Motor neuron (in vitro differentiated cells): ENCODE results near the gene ACOT7. TPM values are rescaled to one million over a fixed set of nuclear protein-coding genes. Genes with fewer than 3 reads are reported as not detected.

ENCODE experiments used
- ATAC-seq, 8 experiments: fragments of 200-7000 bp; cut with Tn5 transposase; replicated peaks in 6 of 8; 2 replicates each; pipeline ENCODE4 v1.8.0; 2021; ENCODE audit warnings: mild to moderate bottlenecking in 8 of 8, moderate library complexity in 8 of 8
- H3K27ac ChIP-seq, 2 donors: fragments of 250-450 bp; sonication (Bioruptor Pico); 2 replicates each; pipeline ENCODE4 v1.9.0; 2021; ENCODE audit warnings: antibody characterized with exemption in 2 of 2, mild to moderate bottlenecking in 2 of 2, moderate library complexity in 1 of 2
- H3K4me1 ChIP-seq, 2 donors: fragments of 250-450 bp; sonication (Bioruptor Pico); replicated peaks in 1 of 2; 2 replicates each; pipeline ENCODE4 v1.6.1; 2021; ENCODE audit warnings: antibody characterized with exemption in 2 of 2, mild to moderate bottlenecking in 2 of 2, moderate library complexity in 1 of 2
- H3K4me3 ChIP-seq, 5 donors: fragments of 250-450 bp; sonication (Bioruptor Pico); 2 replicates each; pipeline ENCODE4 v1.9.0; 2021; ENCODE audit warnings: antibody characterized with exemption in 5 of 5, mild to moderate bottlenecking in 5 of 5, moderate library complexity in 4 of 5
- WGBS, 10 experiments: fragments of 450-650 bp; shearing (Covaris generic); methylation state at CpG; one replicate each; pipeline ENCODE4 v1.0.0; 2022; 5-methylcytosine and 5-hydroxymethylcytosine counted together
- in situ Hi-C, 9 experiments: fragments of 400-800 bp; cut with MboI; loops; one replicate each; pipeline ENCODE4 v1.15.0; 2021; ENCODE audit warnings: low sequenced_read_pairs in 9 of 9, low pct_unique_long_range_greater_than_20kb in 2 of 9; ENCODE audit not compliant: unreplicated experiment in 9 of 9
- total RNA-seq, 8 experiments: library from RNA; unstranded; fragments of 300-600 nt; gene quantifications; 2 replicates each; pipeline versions ENCODE4 v1.2.3 to v1.2.4, GENCODE V29; 2022

ACOT7 gene
- total RNA-seq, 8 experiments from 2014 or later: 6.9 to 127 (median 80.5) TPM

DNA sequence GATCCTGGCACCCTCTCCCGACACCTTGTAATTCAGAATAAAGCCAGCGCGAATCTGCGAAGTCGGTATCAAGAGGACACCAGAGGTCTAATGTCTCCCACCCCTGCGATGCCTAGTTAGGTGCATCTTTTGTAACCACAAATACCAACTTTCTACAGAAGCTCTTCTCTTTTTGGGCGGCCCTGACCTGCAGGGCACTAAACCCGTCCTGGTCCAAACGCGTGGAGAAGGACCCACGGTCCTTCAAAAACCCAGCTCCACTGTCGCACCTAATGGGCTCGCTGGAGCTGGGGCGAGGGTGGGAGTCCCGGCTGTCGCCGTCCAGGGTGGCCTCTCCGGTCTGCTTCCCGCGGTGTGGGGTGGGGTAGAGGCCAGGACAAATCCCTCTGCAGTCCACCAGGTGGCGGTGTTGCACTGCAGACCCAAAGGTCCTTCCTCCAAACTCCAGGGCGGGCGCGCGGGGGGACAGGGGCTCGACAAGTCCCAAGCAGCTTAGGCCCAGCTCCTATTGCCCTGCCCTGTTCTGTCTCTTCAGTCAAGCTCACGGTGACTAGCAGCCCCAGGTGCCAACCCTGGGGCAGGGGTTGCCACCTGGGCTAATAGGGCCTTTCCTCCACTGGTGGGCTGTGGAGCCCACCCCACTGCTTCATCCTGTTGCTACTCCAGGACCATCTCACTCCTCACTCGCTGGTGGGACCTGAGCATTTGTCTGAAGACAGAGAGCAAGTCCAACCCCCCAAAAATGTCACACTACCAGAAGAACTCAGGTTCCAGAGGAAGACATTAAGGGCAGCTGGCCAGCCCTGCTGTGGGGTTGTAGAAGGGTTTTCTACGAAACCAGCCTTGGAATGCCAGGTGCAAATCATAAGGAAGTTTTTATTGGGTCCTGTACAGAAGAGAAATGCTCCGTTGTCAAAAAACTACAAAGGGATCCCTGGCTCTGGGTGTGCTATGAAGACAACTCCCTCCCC, 146.8 kb downstream of the ACOT7 start:
- peaks cover 40 to 46% of the 10 kb centered on the region in 2 donors for H3K4me1 ChIP-seq
- in situ Hi-C loops: loop anchor here in 5 of 9 experiments (10.0 to 25.0 kb wide), 5 partner anchors 91 to 241 kb away; partner anchors contain the start of gene PLEKHG5 (in 1 of the 5)

DNA sequence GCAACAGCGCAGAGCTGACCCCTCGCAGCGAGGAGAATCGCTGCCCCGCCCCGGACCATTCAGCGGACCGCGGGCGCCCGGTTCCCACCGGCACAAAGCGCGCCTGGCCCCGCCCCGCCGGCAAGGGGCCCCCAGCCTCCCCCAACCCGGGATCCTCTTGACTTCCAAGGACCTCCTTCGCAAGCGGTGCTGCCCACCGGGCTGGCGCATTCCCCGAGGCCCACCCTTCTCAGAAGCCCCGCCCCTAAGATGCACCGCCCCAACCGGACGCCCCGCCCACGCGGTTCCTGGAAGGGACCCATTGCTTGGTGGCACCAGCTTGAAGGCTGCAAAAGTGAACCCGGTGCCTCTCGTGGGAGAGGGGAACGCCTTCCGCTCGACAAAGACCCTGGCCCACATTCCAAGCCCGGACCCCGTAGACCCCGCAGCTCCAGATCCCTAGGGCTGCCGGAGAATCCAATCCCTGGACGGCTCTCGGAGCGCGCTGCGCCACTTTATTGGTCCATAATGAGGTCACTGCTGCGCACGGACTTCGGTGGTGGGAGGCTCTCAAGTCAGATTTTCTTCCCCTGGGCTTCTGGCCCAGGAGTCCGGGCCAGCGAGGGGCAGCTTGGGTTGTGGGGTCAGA, 147.6 kb downstream of the ACOT7 start:
- 0 to 15% (median 4%) methylated on average over 1 to 22 of the region's 49 CpGs; no CpG with 5 or more reads in 5 of the 10 experiments for WGBS, 10 experiments
- peaks cover 48 to 53% of the 10 kb centered on the region in 2 donors for H3K4me1 ChIP-seq
- in situ Hi-C loops: loop anchor here in 5 of 9 experiments (10.0 to 25.0 kb wide), 5 partner anchors 91 to 241 kb away; partner anchors contain the start of gene PLEKHG5 (in 1 of the 5)
- H3K4me3 ChIP-seq: peak overlapping the region; percentile 32 to 46 (median 38)
- H3K27ac ChIP-seq: peak overlapping the region; percentile 6 to 75
- ATAC-seq: peak in 6 of 8 experiments; percentile 9 to 61 (median 56)

More for the DNA sequence above, 146.8 kb downstream of the ACOT7 start:
- H3K4me3 ChIP-seq: peak overlapping the region in 4 of 5 donors; percentile 1 to 46 (median 33)
- no peak overlapping the region for H3K27ac ChIP-seq
- WGBS, 10 experiments: 0 to 42% (median 5%) methylated on average over 2 to 13 of the region's 30 CpGs; no CpG with 5 or more reads in 3 of the 10 experiments
- ATAC-seq: peak; percentile 14 to 54 (median 41)

DNA sequence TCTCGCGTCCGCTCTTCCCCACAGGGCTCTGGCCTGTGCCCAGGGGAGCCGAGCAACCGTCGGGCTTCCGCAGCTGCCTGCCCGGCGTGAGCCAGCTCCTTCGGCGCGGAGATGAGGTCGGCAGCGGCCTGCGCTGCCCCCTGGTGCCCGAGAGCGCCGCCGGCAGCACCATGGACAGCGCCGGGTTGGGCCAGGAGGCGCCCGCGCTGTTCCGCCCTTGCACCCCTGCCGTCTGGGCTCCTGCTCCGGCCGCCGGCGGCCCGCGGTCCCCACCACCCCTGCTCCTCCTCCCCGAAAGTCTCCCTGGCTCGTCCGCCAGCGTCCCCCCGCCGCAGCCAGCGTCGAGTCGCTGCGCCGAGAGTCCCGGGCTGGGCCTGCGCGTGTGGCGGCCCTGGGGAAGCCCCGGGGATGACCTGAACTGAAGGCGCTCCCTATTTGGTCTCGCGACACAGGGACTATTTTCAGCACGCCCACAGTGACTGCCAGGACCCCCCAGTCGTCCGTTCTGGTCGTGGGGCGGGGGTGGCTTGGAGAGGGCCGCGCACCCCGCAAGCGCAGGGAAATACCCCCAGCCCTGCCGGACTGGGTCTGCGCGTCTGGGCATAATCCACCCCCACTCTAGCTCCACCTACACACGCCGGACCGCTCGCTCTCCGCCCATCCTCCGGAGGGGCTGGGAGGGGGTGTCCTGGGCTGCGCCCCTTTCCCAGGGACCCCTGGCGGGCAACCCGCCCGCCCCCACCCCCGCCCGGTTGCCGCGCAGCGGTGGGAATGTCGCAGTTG, 148.3 kb downstream of the ACOT7 start:
- Histone ChIP-seq H3K4me1 (peaks cover 54 to 60% of the 10 kb centered on the region in 2 donors), H3K27ac (peak overlapping the region; percentile 6 to 75), H3K4me3 (peak overlapping the region; percentile 32 to 46 (median 38))
- ATAC-seq: peak; percentile 23 to 63 (median 56)
- no CpG with 5 or more reads among the region's 79 CpGs for WGBS, 10 experiments
- in situ Hi-C loops: loop anchor here in 5 of 9 experiments (10.0 to 25.0 kb wide), 5 partner anchors 92 to 242 kb away; partner anchors contain the start of gene PLEKHG5 (in 1 of the 5)

DNA sequence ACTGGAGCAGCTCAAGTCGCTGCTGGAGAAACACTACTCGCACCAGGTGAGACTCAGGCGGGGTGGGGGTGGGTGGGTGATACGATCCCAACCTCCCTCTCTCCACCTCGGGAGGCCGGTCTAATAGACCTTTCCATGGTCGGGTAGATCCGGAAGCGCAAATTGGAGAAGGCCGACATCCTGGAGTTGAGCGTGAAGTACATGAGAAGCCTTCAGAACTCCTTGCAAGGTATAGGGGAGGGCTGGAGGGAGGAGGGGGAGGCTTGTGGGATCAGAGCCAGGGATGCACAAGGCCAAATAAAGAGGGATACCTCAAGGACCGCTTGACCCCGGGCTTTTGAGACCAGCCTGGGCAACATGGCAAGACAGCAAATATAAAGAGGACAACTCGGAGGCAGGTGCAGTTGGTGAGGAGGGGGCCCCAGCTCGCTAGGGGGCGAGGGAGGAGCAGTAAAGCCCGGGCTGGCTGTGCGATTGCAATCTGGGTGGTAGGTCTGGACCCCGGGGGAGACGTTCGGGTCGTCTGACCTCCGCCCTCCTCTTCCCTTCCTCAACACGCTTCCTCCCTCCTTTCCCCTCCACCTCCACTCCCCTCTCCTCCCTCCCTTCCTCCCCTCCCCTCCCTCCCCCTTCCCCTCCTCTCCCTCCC, 149.0 kb downstream of the ACOT7 start:
- no peak for ATAC-seq
- no peak overlapping the region for H3K27ac ChIP-seq
- H3K4me3 ChIP-seq: peak overlapping the region in 2 of 5 donors; percentile 32 to 46
- peaks cover 55 to 60% of the 10 kb centered on the region in 2 donors for H3K4me1 ChIP-seq
- in situ Hi-C loops: loop anchor here in 5 of 9 experiments (10.0 to 25.0 kb wide), 5 partner anchors 93 to 243 kb away; partner anchors contain the start of gene PLEKHG5 (in 1 of the 5)
- 5 to 13% methylated on average over 3 to 11 of the region's 24 CpGs; no CpG with 5 or more reads in 8 of the 10 experiments for WGBS, 10 experiments

DNA sequence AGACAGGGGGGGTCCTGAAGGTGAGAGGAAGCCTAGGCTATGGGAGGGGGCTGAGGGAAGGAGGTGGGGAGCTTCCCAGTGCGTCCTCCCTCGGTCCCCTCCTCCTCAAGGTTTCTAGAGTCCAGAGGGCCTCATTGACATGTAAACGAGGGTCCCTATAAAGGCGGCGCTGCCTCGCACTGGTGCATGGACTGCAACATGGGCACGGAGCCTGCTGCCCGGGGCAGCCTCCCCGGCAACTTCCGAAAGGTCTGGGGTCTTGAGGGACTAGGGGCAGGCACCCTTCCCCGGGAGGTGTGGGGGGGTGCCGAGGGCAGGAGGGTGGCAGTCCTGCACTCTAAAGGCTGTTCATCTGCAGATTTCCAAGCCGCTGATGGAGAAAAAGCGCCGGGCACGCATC, 149.6 kb downstream of the ACOT7 start, which contains the start of gene HES3:
TSS of gene HES3 (plus strand) at position 187 of the 400 bp plus-strand sequence. CDS start at position 374, 187 bp downstream.
- H3K27ac ChIP-seq: peak within 1 kb of the TSS in 1 of 2 donors; percentile 75
- in situ Hi-C loops: loop anchor here in 5 of 9 experiments (10.0 to 25.0 kb wide), 5 partner anchors 93 to 243 kb away; partner anchors contain the start of gene PLEKHG5 (in 1 of the 5)
- peak within 1 kb of the TSS in 4 of 5 donors; percentile 32 to 46 (median 42) for H3K4me3 ChIP-seq
- no peak for ATAC-seq
- 0% methylated on average over 1 of the region's 16 CpGs; no CpG with 5 or more reads in 9 of the 10 experiments for WGBS, 10 experiments
- H3K4me1 ChIP-seq: peaks cover 56 to 60% of the 10 kb centered on the region in 2 donors

DNA sequence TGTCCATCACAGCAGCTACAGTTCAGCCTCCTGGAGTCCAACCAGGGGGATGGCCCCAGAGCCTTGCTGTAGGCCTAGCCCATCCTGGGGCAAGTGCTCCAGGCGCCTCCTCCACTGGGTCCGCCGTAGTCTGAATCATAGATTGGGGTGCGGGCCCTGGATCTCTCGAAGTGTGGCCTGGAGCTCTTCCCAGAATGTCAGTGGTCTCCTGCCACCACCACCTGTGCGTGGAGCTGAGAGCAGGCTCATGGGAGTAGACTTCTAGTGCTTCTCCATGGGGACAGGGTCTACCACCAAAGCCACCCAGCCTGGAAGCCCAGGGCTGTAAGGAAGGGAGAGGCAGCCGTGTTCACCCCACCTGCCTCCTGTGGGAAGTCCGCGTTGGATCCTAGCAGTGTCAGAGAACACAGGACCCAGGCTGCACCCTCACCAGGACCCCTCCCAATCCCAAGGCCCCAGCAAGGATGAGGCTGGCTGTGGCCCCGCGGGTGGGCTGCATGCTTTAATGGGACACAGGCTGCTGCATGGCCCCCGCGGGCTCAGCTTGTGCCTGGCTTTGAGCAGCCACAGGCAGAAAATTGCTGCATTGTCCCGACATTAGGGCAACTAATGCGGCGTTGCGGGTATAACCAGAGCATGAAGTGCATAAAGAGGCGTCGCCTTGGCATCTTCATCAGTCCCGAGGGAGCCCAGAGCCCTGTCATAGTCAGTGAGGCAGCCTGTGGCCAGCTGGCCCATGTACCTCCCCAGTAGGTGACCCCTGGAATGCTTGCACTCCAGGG, 150.3 kb downstream of the ACOT7 start:
- in situ Hi-C loops: loop anchor here in 5 of 9 experiments (10.0 to 25.0 kb wide), 5 partner anchors 94 to 244 kb away; partner anchors contain the start of gene PLEKHG5 (in 1 of the 5)
- Histone ChIP-seq H3K4me1 (peaks cover 61 to 64% of the 10 kb centered on the region in 2 donors), H3K27ac (no peak overlapping the region), H3K4me3 (no peak overlapping the region)
- WGBS, 10 experiments: 15 to 100% (median 60%) methylated on average over 1 to 13 of the region's 20 CpGs; no CpG with 5 or more reads in 3 of the 10 experiments
- no peak for ATAC-seq

DNA sequence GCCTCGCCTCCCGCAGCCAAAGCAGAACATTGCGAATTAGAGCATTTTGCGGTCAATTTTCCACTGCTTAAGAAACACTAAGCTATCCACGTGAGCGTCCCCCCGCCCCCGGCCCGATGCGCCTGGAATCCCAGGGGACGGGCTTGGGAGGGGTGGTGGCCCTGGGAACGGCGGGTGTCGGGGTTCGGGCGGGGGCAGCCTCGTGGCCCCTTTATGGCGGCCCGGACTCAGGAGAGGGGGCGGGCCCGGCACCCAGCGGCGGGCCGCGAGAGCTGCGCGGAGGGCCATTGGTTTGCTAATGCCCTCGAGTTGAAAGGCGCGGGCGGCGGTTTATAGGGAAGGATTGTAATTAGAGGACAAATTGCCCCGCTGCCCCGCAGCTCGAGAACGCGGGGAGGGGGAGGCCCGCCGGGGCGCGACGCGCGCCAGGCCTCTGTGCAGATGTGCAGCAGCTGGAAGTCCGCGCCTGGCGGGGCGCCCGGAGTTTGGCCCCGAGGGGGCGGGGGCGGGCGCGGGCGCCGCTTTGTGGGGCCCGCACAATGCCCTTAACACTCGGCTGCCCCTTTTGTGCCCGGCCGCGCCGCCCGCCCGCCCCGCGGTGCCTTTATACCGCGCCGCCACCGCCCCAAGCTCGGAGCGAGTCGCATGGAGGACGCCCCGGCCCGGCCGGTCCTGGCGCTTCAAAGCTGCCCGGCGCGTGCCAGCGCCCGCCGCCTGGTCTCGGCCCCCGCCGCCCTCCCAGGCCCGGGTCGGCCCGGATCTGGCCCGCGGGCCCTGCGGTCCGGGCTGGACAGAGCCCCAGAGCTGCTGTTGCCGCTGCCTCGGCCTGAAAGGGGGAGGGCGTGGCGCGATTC, 151.5 kb downstream of the ACOT7 start:
- in situ Hi-C loops: loop anchor here in 5 of 9 experiments (10.0 to 25.0 kb wide), 5 partner anchors 95 to 245 kb away; partner anchors contain the start of gene PLEKHG5 (in 1 of the 5)
- H3K27ac ChIP-seq: no peak overlapping the region
- peak overlapping the region in 2 of 5 donors; percentile 10 to 11 for H3K4me3 ChIP-seq
- WGBS, 10 experiments: 0% methylated on average over 5 of the region's 99 CpGs; no CpG with 5 or more reads in 9 of the 10 experiments
- peak in 4 of 8 experiments; percentile 1 to 8 (median 4) for ATAC-seq
- H3K4me1 ChIP-seq: peaks cover 61 to 62% of the 10 kb centered on the region in 2 donors

DNA sequence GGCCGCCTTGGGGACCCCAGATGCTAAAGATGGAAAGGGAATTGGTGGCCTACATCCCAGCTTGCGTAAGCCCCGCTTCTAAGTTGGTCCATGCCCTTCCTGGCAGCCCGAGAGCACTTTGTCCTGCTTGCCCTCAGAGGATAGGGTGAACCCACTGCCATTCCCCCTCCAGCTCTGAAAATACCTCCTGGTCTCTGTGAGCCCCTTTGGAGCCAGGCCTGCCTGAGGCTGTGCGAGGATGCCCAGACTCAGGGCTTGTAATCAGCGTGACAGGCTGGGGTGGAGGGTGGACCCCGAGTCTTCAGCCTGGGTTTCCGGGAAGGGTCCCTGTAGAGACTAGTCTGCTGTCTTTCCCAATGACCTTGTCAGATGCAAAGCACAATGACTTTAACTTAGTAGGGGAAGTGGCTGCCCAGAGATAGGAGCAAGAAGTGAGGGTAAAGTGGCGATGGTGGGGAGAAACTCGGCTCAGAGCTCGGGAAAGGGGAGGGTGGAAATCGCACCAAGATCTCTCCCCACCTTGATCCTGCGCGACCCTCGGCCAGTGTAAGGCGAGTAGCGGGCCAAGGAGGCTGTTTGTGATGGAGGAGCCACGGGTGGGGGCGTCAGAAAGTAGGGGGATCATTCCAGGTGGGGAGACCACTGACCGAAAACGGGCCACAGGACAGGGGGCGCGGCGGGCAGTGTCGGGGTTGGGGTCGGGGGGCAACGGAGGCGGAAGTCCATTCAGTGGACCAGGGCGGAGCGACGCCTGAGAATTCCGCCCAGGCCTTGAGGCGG, 152.3 kb downstream of the ACOT7 start:
- WGBS, 10 experiments: 20 to 75% (median 30%) methylated on average over 1 to 10 of the region's 33 CpGs; no CpG with 5 or more reads in 4 of the 10 experiments
- Histone ChIP-seq H3K27ac (no peak overlapping the region), H3K4me1 (peaks cover 55 to 61% of the 10 kb centered on the region in 2 donors), H3K4me3 (peak overlapping the region in 1 of 5 donors; percentile 11)
- in situ Hi-C loops: loop anchor here in 5 of 9 experiments (10.0 to 25.0 kb wide), 5 partner anchors 96 to 246 kb away; partner anchors contain the start of gene PLEKHG5 (in 1 of the 5)
- ATAC-seq: no peak

DNA sequence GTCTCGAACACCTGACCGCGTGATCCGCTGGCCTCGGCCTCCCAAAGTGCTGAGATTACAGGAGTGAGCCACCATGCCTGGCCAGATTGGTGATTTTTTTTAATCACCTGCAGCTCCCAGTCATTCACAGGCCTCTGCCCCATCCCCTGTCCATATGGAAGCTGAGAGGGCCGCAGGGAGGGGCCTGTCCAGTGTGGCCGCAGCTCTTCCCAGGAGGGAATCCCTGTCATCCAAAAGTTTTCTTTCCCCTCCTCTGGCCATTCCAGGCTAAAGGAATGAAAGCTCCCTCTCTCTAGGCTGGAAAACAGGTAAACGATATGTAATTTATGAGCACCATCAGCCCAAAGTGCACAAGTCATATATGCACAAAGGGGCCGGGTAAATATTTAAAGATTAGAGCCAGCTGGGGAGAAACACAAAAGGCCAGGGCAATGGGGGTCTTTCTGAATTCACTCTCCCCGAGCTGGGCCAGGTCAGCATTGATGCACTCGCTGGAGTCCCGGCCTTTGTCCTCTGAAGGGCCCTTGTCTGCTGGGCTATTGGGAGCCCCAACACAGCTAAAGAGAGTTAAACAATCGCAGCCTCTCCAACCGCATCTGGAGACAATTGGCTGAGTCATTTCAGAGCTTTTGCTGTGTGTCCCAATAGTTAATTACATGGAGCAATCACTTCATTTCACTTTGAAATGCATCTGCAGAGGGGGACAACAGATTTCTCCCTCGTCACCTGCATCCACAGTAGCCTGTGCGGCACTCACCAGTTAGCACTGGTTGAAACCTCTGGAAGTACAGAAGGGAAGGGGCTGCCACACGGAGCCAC, 153.4 kb downstream of the ACOT7 start:
- Histone ChIP-seq H3K27ac (peak overlapping the region; percentile 1 to 46), H3K4me3 (no peak overlapping the region), H3K4me1 (peaks cover 55 to 58% of the 10 kb centered on the region in 2 donors)
- peak in 5 of 8 experiments; percentile 19 to 50 (median 25) for ATAC-seq
- in situ Hi-C loops: loop anchor here in 5 of 9 experiments (10.0 to 25.0 kb wide), 5 partner anchors 97 to 247 kb away; partner anchors contain the start of gene PLEKHG5 (in 1 of the 5)
- WGBS, 10 experiments: 0 to 70% (median 16%) methylated on average over 2 to 16 of the region's 17 CpGs
